Renal cortex interstitium (tissue), 11 donors: ENCODE results near the gene PSD4. TPM values are rescaled to one million over a fixed set of nuclear protein-coding genes. Genes with fewer than 3 reads are reported as not detected.

ENCODE experiments used
- DNase-seq, 11 donors: peaks; one replicate each; pipeline ENCODE4 v3.0.0-alpha.2; 2013; ENCODE audit warnings: low read depth in 9 of 11, low spot score in 4 of 11; ENCODE audit errors: extremely low read depth in 1 of 11
- polyA plus RNA-seq, 3 donors: library from polyadenylated mRNA; unstranded; fragments of 120-200 nt; gene quantifications; one replicate each; pipeline ENCODE4 v1.2.1, GENCODE V29; 2013; ENCODE audit not compliant: insufficient read length in 3 of 3

PSD4 gene
- polyA plus RNA-seq, 3 donors = 7.1 to 11.1 (median 9.4) TPM

- peak in 10 of 11 donors; percentile 66 to 94 (median 84) for DNase-seq
These were observed 51.8 kb downstream of the PSD4 start for GRCh38 chr2:113225263-113226259.

GRCh38 chr2:113226462-113226861, 52.7 kb downstream of the PSD4 start:
- DNase-seq = no peak

- no peak for DNase-seq
These were observed 53.5 kb downstream of the PSD4 start for GRCh38 chr2:113227290-113227689.

- no peak for DNase-seq
These were observed 53.9 kb downstream of the PSD4 start for GRCh38 chr2:113227698-113228097.

GRCh38 chr2:113228351-113228750, 54.6 kb downstream of the PSD4 start:
- DNase-seq = no peak

- no peak for DNase-seq
These were observed 55.4 kb downstream of the PSD4 start for GRCh38 chr2:113228991-113229716.

GRCh38 chr2:113229795-113230194, 56.0 kb downstream of the PSD4 start:
- no peak for DNase-seq

GRCh38 chr2:113230531-113230930, 56.8 kb downstream of the PSD4 start:
- no peak for DNase-seq

- no peak for DNase-seq
These were observed 57.3 kb downstream of the PSD4 start for GRCh38 chr2:113231064-113231463.

- DNase-seq = no peak
These were observed 58.4 kb downstream of the PSD4 start for GRCh38 chr2:113232123-113232522.

GRCh38 chr2:113232740-113233139, 59.0 kb downstream of the PSD4 start:
- DNase-seq = no peak

GRCh38 chr2:113233593-113234550, 60.1 kb downstream of the PSD4 start:
- no peak for DNase-seq

GRCh38 chr2:113234721-113235346, 61.1 kb downstream of the PSD4 start:
- DNase-seq = no peak

- DNase-seq = peak in 2 of 11 donors; percentile 44 to 46
These were observed 61.8 kb downstream of the PSD4 start for GRCh38 chr2:113235347-113236226.

GRCh38 chr2:113236367-113237159, 62.8 kb downstream of the PSD4 start:
- DNase-seq = no peak

- no peak for DNase-seq
These were observed 63.9 kb downstream of the PSD4 start for GRCh38 chr2:113237604-113238160.
